ENCODE results near the gene FAM168A.

FAM168A gene

GRCh38 chr11:73478737-73479347, 119.1 kb downstream of the FAM168A start:
- Histone ChIP-seq H4K20me1 (ENCODE audit: control insufficient read depth, insufficient read depth, low read depth, low read length) (no peaks in the 10 kb centered on the region), H3K9me3 (ENCODE audit: control insufficient read depth, insufficient read depth, low read length) (no peaks in the 10 kb centered on the region), H3K79me2 (ENCODE audit: control insufficient read depth, low read length) (peaks cover 25% of the 10 kb centered on the region), H3K4me2 (ENCODE audit: low read length) (no peak overlapping the region), H3K4me1 (ENCODE audit: control insufficient read depth, low read length) (peaks cover 7% of the 10 kb centered on the region), H3K9me2 (replicated peaks; ENCODE audit: control insufficient read depth, low read length) (no peaks in the 10 kb centered on the region), H3K27ac (ENCODE audit: low read depth, low read length) (no peak overlapping the region), H3K4me3 (ENCODE audit: low read length) (no peak overlapping the region), H3F3A (ENCODE audit: control insufficient read depth, insufficient read depth) (peaks cover 3% of the 10 kb centered on the region; the same call in 1 of the 2 replicates), H3K36me3 (ENCODE audit: control insufficient read depth, low read length) (no peaks in the 10 kb centered on the region), H3K27me3 (ENCODE audit: control insufficient read depth, low read length) (no peaks in the 10 kb centered on the region)
- TF ChIP-seq EZH2phosphoT487 (IDR thresholded peaks at IDR 0.05; ENCODE audit: borderline replicate concordance, low read length), result no peak
- TF ChIP-seq, protein P1, sequence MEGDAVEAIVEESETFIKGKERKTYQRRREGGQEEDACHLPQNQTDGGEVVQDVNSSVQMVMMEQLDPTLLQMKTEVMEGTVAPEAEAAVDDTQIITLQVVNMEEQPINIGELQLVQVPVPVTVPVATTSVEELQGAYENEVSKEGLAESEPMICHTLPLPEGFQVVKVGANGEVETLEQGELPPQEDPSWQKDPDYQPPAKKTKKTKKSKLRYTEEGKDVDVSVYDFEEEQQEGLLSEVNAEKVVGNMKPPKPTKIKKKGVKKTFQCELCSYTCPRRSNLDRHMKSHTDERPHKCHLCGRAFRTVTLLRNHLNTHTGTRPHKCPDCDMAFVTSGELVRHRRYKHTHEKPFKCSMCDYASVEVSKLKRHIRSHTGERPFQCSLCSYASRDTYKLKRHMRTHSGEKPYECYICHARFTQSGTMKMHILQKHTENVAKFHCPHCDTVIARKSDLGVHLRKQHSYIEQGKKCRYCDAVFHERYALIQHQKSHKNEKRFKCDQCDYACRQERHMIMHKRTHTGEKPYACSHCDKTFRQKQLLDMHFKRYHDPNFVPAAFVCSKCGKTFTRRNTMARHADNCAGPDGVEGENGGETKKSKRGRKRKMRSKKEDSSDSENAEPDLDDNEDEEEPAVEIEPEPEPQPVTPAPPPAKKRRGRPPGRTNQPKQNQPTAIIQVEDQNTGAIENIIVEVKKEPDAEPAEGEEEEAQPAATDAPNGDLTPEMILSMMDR (IDR thresholded peaks at IDR 0.05; ENCODE audit: low read depth, low read length, poor library complexity, severe bottlenecking), result peak; percentile 91

- peaks cover 3% of the 10 kb centered on the region; the same call in 1 of the 2 replicates for H3F3A ChIP-seq (ENCODE audit: control insufficient read depth, insufficient read depth)
- no peaks in the 10 kb centered on the region for H4K20me1 ChIP-seq (ENCODE audit: control insufficient read depth, insufficient read depth, low read depth, low read length)
- TF ChIP-seq, protein P1 (IDR thresholded peaks at IDR 0.05; ENCODE audit: low read depth, low read length, poor library complexity, severe bottlenecking), result no peak
- TF ChIP-seq EZH2phosphoT487 (IDR thresholded peaks at IDR 0.05; ENCODE audit: borderline replicate concordance, low read length), result no peak
- H3K4me3 ChIP-seq (ENCODE audit: low read length), result no peak overlapping the region
- H3K9me2 ChIP-seq (replicated peaks; ENCODE audit: control insufficient read depth, low read length), result no peaks in the 10 kb centered on the region
- peaks cover 7% of the 10 kb centered on the region for H3K4me1 ChIP-seq (ENCODE audit: control insufficient read depth, low read length)
- H3K36me3 ChIP-seq (ENCODE audit: control insufficient read depth, low read length), result no peaks in the 10 kb centered on the region
- H3K4me2 ChIP-seq (ENCODE audit: low read length), result no peak overlapping the region
- H3K27ac ChIP-seq (ENCODE audit: low read depth, low read length), result no peak overlapping the region
- H3K9me3 ChIP-seq (ENCODE audit: control insufficient read depth, insufficient read depth, low read length), result no peaks in the 10 kb centered on the region
- H3K79me2 ChIP-seq (ENCODE audit: control insufficient read depth, low read length), result peaks cover 25% of the 10 kb centered on the region
- H3K27me3 ChIP-seq (ENCODE audit: control insufficient read depth, low read length), result no peaks in the 10 kb centered on the region
Measured at GRCh38 chr11:73477518-73477917, 120.4 kb downstream of the FAM168A start.

DNA sequence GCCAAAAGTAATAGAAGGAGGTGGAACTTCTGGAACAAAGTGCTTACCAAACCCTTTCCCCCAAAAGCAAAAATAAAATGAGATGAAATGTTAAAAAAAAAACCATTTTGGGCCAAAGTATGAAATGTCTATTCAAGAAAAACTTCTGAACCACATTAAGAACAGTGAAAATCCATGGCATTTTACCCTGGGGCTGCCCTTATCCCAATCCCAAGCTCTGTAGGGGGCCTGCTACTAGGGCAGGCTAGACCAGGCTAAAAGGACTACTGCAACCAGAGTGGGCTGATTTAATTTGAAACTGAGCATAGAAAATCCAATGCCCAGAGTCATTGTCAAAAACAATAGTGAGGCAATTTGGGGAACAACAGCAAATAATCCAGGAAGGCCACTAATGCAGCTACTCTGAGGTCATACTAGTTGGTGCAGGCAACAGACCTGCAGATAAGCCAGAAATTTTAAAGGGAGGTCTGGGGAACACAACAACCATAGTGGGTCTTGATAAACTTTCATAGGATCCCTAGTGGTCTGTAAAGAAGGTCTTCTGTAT, 122.3 kb downstream of the FAM168A start:
- Histone ChIP-seq H3K9me2 (replicated peaks; ENCODE audit: control insufficient read depth, low read length) (no peaks in the 10 kb centered on the region), H4K20me1 (ENCODE audit: control insufficient read depth, insufficient read depth, low read depth, low read length) (no peaks in the 10 kb centered on the region), H3K4me2 (ENCODE audit: low read length) (no peak overlapping the region), H3K4me1 (ENCODE audit: control insufficient read depth, low read length) (no peaks in the 10 kb centered on the region), H3K9me3 (ENCODE audit: control insufficient read depth, insufficient read depth, low read length) (no peaks in the 10 kb centered on the region), H3K4me3 (ENCODE audit: low read length) (no peak overlapping the region), H3F3A (ENCODE audit: control insufficient read depth, insufficient read depth) (peaks cover 3% of the 10 kb centered on the region; the same call in 1 of the 2 replicates), H3K27me3 (ENCODE audit: control insufficient read depth, low read length) (no peaks in the 10 kb centered on the region), H3K79me2 (ENCODE audit: control insufficient read depth, low read length) (peaks cover 25% of the 10 kb centered on the region), H3K36me3 (ENCODE audit: control insufficient read depth, low read length) (no peaks in the 10 kb centered on the region), H3K27ac (ENCODE audit: low read depth, low read length) (no peak overlapping the region)
- no peak for TF ChIP-seq EZH2phosphoT487 (IDR thresholded peaks at IDR 0.05; ENCODE audit: borderline replicate concordance, low read length)
- TF ChIP-seq, protein P1 (IDR thresholded peaks at IDR 0.05; ENCODE audit: low read depth, low read length, poor library complexity, severe bottlenecking), result no peak

Data from DOHH2 (cell line).